SK-N-SH (cell line): ENCODE results near the gene CFAP100. TPM values are rescaled to one million over a fixed set of nuclear protein-coding genes. Genes with fewer than 3 reads are reported as not detected.

ENCODE experiments used
- CTCF ChIA-PET: fragments of 300-600, 350-600 bp; formaldehyde crosslinking; extraction: SDS; loops from one replicate; lab custom pipeline; 2021; lab: Yijun Ruan, JAX
- POLR2A ChIA-PET: fragments of 350-600 bp; sonication (Branson Sonifier 250); formaldehyde crosslinking; extraction: SDS; loops from one replicate; lab custom pipeline; 2020; ENCODE audit warnings: antibody characterized with exemption, inconsistent platforms; lab: Yijun Ruan, JAX
- DNase-seq: peaks from one replicate; pipeline ENCODE4 v3.0.0; 2012
- H2AFZ ChIP-seq: fragments of 200-600 bp; sonication (generic); 2 replicates; pipeline ENCODE4 v1.8.1; 2016; ENCODE audit warnings: antibody characterized with exemption, mild to moderate bottlenecking, low read depth
- H3F3A ChIP-seq: fragments of 200-600 bp; sonication (generic); replicated peaks from 2 replicates; pipeline ENCODE3; 2016; ENCODE audit warnings: antibody characterized with exemption, mild to moderate bottlenecking; ENCODE audit not compliant: insufficient read depth
- H3K27ac ChIP-seq, 2 experiments: fragments of 200-500 bp in 1 of 2; fragments of 200-600 bp in 1 of 2; sonication (Bioruptor generic) in 1 of 2; sonication (generic), shearing (Covaris generic) in 1 of 2; 2 replicates each; pipeline versions ENCODE4 v1.5.1 to v1.6.1; 2014 to 2016; ENCODE audit warnings: low read depth in 2 of 2, inconsistent platforms in 1 of 2, low read length in 1 of 2, mild to moderate bottlenecking in 1 of 2, mixed read lengths in 1 of 2
- H3K27me3 ChIP-seq: fragments of 200-600 bp; sonication (generic), shearing (Covaris generic); 2 replicates; pipeline ENCODE4 v1.6.1; 2016; ENCODE audit warnings: mixed run types; ENCODE audit not compliant: insufficient read depth
- H3K36me3 ChIP-seq, 2 experiments: fragments of 200-500 bp in 1 of 2; fragments of 200-600 bp in 1 of 2; sonication (Bioruptor generic) in 1 of 2; sonication (generic) in 1 of 2; replicated peaks in 1 of 2; 2 replicates each; pipeline versions ENCODE3 to v1.5.1; 2014 to 2016; ENCODE audit warnings: low read length in 1 of 2, mild to moderate bottlenecking in 1 of 2; ENCODE audit not compliant: insufficient read depth in 2 of 2, control insufficient read depth in 1 of 2
- H3K4me1 ChIP-seq, 2 experiments: fragments of 200-500 bp in 1 of 2; fragments of 200-600 bp in 1 of 2; sonication (Bioruptor generic) in 1 of 2; sonication (generic), shearing (Covaris generic) in 1 of 2; 2 replicates each; pipeline versions ENCODE4 v1.5.1 to v1.6.1; 2014 to 2016; ENCODE audit warnings: low read depth in 1 of 2, low read length in 1 of 2, mixed run types in 1 of 2; ENCODE audit not compliant: insufficient read depth in 2 of 2, control insufficient read depth in 1 of 2
- H3K4me2 ChIP-seq: fragments of 200-600 bp; sonication (generic), shearing (Covaris generic); 2 replicates; pipeline ENCODE4 v1.6.1; 2017; ENCODE audit warnings: mixed run types
- H3K4me3 ChIP-seq, 2 experiments: fragments of 200-500 bp in 1 of 2; fragments of 200-600 bp in 1 of 2; sonication (Bioruptor generic) in 1 of 2; sonication (generic), shearing (Covaris generic) in 1 of 2; 2 replicates each; pipeline versions ENCODE4 v1.5.1 to v1.8.1; 2014 to 2016; ENCODE audit warnings: low read depth in 2 of 2, inconsistent platforms in 1 of 2, low read length in 1 of 2, mild to moderate bottlenecking in 1 of 2, mixed read lengths in 1 of 2, moderate library complexity in 1 of 2
- H3K79me2 ChIP-seq: fragments of 200-600 bp; sonication (generic); 2 replicates; pipeline ENCODE4 v1.8.1; 2017; ENCODE audit warnings: mild to moderate bottlenecking; ENCODE audit not compliant: insufficient read depth
- H3K9ac ChIP-seq: fragments of 200-600 bp; sonication (generic); 2 replicates; pipeline ENCODE4 v1.6.1; 2017; ENCODE audit warnings: mixed run types
- H3K9me2 ChIP-seq: fragments of 200-600 bp; sonication (generic); 2 replicates; pipeline ENCODE4 v1.6.1; 2017; ENCODE audit warnings: mixed run types
- H3K9me3 ChIP-seq: fragments of 200-600 bp; sonication (generic); 2 replicates; pipeline ENCODE4 v1.6.1; 2017; ENCODE audit warnings: mixed run types, mild to moderate bottlenecking, moderate library complexity
- H4K20me1 ChIP-seq: fragments of 200-600 bp; sonication (generic); 2 replicates; pipeline ENCODE4 v1.6.1; 2017; ENCODE audit warnings: mild to moderate bottlenecking, mixed run types; ENCODE audit not compliant: insufficient read depth
- CHD2 ChIP-seq: fragments of 150-350 bp; IDR thresholded peaks from 2 replicates; pipeline ENCODE4 v1.6.1; 2018; ENCODE audit warnings: low read length; ENCODE audit not compliant: partially characterized antibody
- CTCF ChIP-seq: fragments of 200-600 bp; sonication (generic); IDR thresholded peaks from 2 replicates; pipeline ENCODE4 v1.6.1; 2017; ENCODE audit warnings: antibody characterized with exemption, mild to moderate bottlenecking, moderate library complexity
- EP300 ChIP-seq, 2 experiments: IDR thresholded peaks; 2 replicates each; pipeline versions ENCODE4 v1.4.0 to v1.6.1; 2012; ENCODE audit warnings: borderline replicate concordance in 1 of 2, low read depth in 1 of 2, low read length in 1 of 2
- EZH2phosphoT487 ChIP-seq: fragments of 200-600 bp; sonication (generic); IDR thresholded peaks from 2 replicates; pipeline ENCODE4 v1.6.1; 2017; ENCODE audit warnings: low read depth, mixed run types, mild to moderate bottlenecking, antibody characterized with exemption, moderate library complexity, borderline replicate concordance
- FOSL2 ChIP-seq: IDR thresholded peaks from 2 replicates; pipeline ENCODE4 v1.4.0; 2012; ENCODE audit warnings: low read depth, mild to moderate bottlenecking, moderate library complexity, borderline replicate concordance
- FOXJ3 ChIP-seq: sonication (generic); formaldehyde crosslinking; IDR thresholded peaks from 2 replicates; pipeline ENCODE4 v1.5.1; 2020; ENCODE audit warnings: mild to moderate bottlenecking, missing genetic modification reagents
- FOXM1 ChIP-seq: IDR thresholded peaks from 2 replicates; pipeline ENCODE4 v1.4.0; 2012; ENCODE audit warnings: low read depth, mild to moderate bottlenecking
- GATA2 ChIP-seq: sonication (generic); formaldehyde crosslinking; IDR thresholded peaks from 2 replicates; pipeline ENCODE4 v1.5.0; 2020; ENCODE audit warnings: mild to moderate bottlenecking, missing genetic modification reagents
- MXI1 ChIP-seq: IDR thresholded peaks from 2 replicates; pipeline ENCODE4 v1.6.1; 2012; ENCODE audit warnings: mild to moderate bottlenecking, low read depth, low read length, improper control_type of control experiment
- NRF1 ChIP-seq: IDR thresholded peaks from 2 replicates; pipeline ENCODE4 v1.6.1; 2012; ENCODE audit warnings: low read depth, mild to moderate bottlenecking, low read length
- POLR2AphosphoS5 ChIP-seq: IDR thresholded peaks from 2 replicates; pipeline ENCODE4 v1.6.1; 2012; ENCODE audit warnings: low read depth, low read length
- RAD21 ChIP-seq: IDR thresholded peaks from 2 replicates; pipeline ENCODE4 v1.6.1; 2012; ENCODE audit warnings: mild to moderate bottlenecking, low read length
- RCOR1 ChIP-seq: fragments of 150-350 bp; IDR thresholded peaks from 2 replicates; pipeline ENCODE4 v1.6.1; 2017; ENCODE audit warnings: antibody characterized with exemption, low read length
- RFX5 ChIP-seq: IDR thresholded peaks from 2 replicates; pipeline ENCODE4 v1.6.1; 2012; ENCODE audit warnings: mild to moderate bottlenecking, improper control_type of control experiment, low read length
- RXRA ChIP-seq: IDR thresholded peaks from 2 replicates; pipeline ENCODE4 v1.4.0; 2012; ENCODE audit warnings: low read depth, mild to moderate bottlenecking, borderline replicate concordance
- SIN3A ChIP-seq: IDR thresholded peaks from 2 replicates; pipeline ENCODE4 v1.6.1; 2012; ENCODE audit warnings: low read depth, mild to moderate bottlenecking, low read length, moderate library complexity, borderline replicate concordance
- SMC3 ChIP-seq: IDR thresholded peaks from 2 replicates; pipeline ENCODE4 v1.6.1; 2012; ENCODE audit warnings: low read depth, low read length, improper control_type of control experiment
- TAF1 ChIP-seq: IDR thresholded peaks from 2 replicates; pipeline ENCODE4 v1.6.1; 2012; ENCODE audit warnings: low read depth, mild to moderate bottlenecking, low read length, moderate library complexity, borderline replicate concordance
- TEAD4 ChIP-seq: IDR thresholded peaks from 2 replicates; pipeline ENCODE4 v1.4.0; 2012; ENCODE audit warnings: mild to moderate bottlenecking, borderline replicate concordance; ENCODE audit not compliant: insufficient read depth
- USF1 ChIP-seq: IDR thresholded peaks from 2 replicates; pipeline ENCODE4 v1.4.0; 2012; ENCODE audit warnings: low read depth, borderline replicate concordance
- WGBS: methylation state at CpG from one replicate; pipeline ENCODE4 v1.1.6; 2017; ENCODE audit warnings: low lambda C conversion rate; 5-methylcytosine and 5-hydroxymethylcytosine counted together
- polyA plus RNA-seq, 3 experiments: library from polyadenylated mRNA; depleted of rRNA; stranded (reverse); fragments of >200 nt; gene quantifications; 2 replicates each; pipeline ENCODE4 v1.2.3, GENCODE V29; 2012
- TF ChIP-seq, protein P1 (sequence below): IDR thresholded peaks from 2 replicates; pipeline ENCODE4 v1.4.0; 2012; ENCODE audit warnings: low read depth, borderline replicate concordance
- TF ChIP-seq, protein P2 (sequence below): fragments of 150-350 bp; IDR thresholded peaks from 2 replicates; pipeline ENCODE4 v1.6.1; 2016; ENCODE audit warnings: mild to moderate bottlenecking, low read depth, low read length

Gene CFAP100
- polyA plus RNA-seq, 1 of the 3 experiments (the other 2 are of a cell fraction), result not detected

DNA sequence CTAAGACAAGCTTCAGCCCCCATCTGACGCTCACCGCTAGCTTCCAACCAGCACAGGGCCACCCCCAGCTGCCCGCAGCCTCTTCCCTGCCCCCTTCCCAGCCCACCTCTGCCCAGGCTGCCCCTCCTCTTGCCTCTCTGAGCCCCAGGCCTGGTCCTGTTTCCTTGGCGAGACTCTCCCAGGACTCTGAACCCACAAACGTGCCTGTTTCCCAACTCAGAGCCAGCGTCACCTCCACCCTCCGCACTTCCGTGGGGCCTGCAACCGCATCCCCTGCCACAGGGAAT is 45.9 kb downstream of the CFAP100 start:
- TF ChIP-seq FOXM1 (no peak), EZH2phosphoT487 (no peak), SMC3 (no peak), NRF1 (no peak), POLR2AphosphoS5 (no peak), RAD21 (no peak), CTCF (no peak), TAF1 (no peak), CHD2 (no peak)
- TF ChIP-seq, protein P1, sequence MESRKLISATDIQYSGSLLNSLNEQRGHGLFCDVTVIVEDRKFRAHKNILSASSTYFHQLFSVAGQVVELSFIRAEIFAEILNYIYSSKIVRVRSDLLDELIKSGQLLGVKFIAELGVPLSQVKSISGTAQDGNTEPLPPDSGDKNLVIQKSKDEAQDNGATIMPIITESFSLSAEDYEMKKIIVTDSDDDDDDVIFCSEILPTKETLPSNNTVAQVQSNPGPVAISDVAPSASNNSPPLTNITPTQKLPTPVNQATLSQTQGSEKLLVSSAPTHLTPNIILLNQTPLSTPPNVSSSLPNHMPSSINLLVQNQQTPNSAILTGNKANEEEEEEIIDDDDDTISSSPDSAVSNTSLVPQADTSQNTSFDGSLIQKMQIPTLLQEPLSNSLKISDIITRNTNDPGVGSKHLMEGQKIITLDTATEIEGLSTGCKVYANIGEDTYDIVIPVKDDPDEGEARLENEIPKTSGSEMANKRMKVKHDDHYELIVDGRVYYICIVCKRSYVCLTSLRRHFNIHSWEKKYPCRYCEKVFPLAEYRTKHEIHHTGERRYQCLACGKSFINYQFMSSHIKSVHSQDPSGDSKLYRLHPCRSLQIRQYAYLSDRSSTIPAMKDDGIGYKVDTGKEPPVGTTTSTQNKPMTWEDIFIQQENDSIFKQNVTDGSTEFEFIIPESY, result no peak
- Histone ChIP-seq H3K4me2 (no peak overlapping the region), H3K4me1 (peaks cover 0 to 19% of the 10 kb centered on the region in 2 experiments; a peak in 1 of 4 replicates), H3K4me3 (no peak overlapping the region), H3K9me2 (no peaks in the 10 kb centered on the region), H2AFZ (no peak overlapping the region), H4K20me1 (no peaks in the 10 kb centered on the region), H3K9ac (no peak overlapping the region), H3K79me2 (no peaks in the 10 kb centered on the region), H3K27ac (no peak overlapping the region), H3K9me3 (no peaks in the 10 kb centered on the region), H3K36me3 (peaks cover 4 to 21% of the 10 kb centered on the region in 2 experiments), H3K27me3 (no peaks in the 10 kb centered on the region), H3F3A (no peaks in the 10 kb centered on the region)
- ChIA-PET POLR2A (no interaction called here), CTCF (no interaction called here)
- no peak for DNase-seq
- WGBS, result 98% methylated on average over 9 of the region's 9 CpGs

DNA sequence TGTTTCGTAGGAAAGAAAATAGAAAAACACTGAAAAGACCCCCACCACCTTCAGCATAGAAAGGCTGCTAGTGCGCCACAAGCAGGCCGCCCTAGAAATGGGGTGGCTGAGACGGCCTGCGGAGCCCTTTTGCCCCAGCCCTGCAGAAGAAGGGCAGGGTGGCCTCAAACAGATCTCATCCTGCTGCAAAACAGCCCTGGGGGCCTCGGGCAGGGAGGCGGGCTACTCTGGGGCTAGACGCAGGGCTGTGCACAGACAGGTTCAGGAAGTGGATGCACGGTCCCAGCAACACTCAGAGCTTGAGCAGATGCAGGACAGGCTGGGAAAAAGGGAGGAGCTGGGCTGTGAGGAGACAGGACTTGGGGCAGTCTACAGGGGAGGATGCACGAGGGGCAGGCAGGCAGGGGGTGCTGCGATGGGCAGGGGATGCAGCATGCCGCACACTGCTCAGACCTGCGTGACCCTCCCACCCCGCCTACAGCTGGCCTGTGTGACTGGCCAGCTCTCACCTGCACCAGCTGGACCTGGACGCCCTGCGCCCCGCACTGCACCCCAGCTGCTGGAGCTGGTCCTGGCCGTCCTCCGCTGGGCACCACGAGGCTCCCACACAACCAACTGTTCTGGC is 46.7 kb downstream of the CFAP100 start:
- no peak overlapping the region; a peak in 1 of 4 replicates for H3K27ac ChIP-seq
- peaks cover 4 to 21% of the 10 kb centered on the region in 2 experiments for H3K36me3 ChIP-seq
- H3K9ac ChIP-seq, result no peak overlapping the region
- no peaks in the 10 kb centered on the region for H3K79me2 ChIP-seq
- H3K4me2 ChIP-seq, result no peak overlapping the region
- no peak overlapping the region for H2AFZ ChIP-seq
- POLR2A ChIA-PET, result no interaction called here
- H3F3A ChIP-seq, result no peaks in the 10 kb centered on the region
- WGBS, result 87% methylated on average over 10 of the region's 20 CpGs
- H3K9me2 ChIP-seq, result no peaks in the 10 kb centered on the region
- peaks cover 0 to 19% of the 10 kb centered on the region in 2 experiments; a peak in 1 of 4 replicates for H3K4me1 ChIP-seq
- H3K4me3 ChIP-seq, result no peak overlapping the region
- CTCF ChIA-PET, result interaction anchor here (1.3 to 1.4 kb wide), 2 partner anchors 22 to 51 kb away, joined by 3 to 4 read pairs; no protein-coding TSS in a partner anchor
- no peak for DNase-seq
- H3K9me3 ChIP-seq, result no peaks in the 10 kb centered on the region
- H4K20me1 ChIP-seq, result no peaks in the 10 kb centered on the region
- H3K27me3 ChIP-seq, result no peaks in the 10 kb centered on the region
- no peak for TF ChIP-seq USF1
- TF ChIP-seq EP300 (IDR thresholded peaks at IDR 0.05; ENCODE audit: borderline replicate concordance in 1 of 2, low read depth in 1 of 2, low read length in 1 of 2), result no peak
- no peak for TF ChIP-seq CHD2
- no peak for TF ChIP-seq EZH2phosphoT487
- TF ChIP-seq, protein P2, sequence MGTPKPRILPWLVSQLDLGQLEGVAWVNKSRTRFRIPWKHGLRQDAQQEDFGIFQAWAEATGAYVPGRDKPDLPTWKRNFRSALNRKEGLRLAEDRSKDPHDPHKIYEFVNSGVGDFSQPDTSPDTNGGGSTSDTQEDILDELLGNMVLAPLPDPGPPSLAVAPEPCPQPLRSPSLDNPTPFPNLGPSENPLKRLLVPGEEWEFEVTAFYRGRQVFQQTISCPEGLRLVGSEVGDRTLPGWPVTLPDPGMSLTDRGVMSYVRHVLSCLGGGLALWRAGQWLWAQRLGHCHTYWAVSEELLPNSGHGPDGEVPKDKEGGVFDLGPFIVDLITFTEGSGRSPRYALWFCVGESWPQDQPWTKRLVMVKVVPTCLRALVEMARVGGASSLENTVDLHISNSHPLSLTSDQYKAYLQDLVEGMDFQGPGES, result no peak
- no peak for TF ChIP-seq MXI1
- no peak for TF ChIP-seq FOXJ3 (CRISPR knock-in tag)
- TF ChIP-seq SMC3, result no peak
- no peak for TF ChIP-seq GATA2
- TF ChIP-seq RCOR1, result no peak
- TF ChIP-seq TEAD4, result no peak
- no peak for TF ChIP-seq SIN3A
- TF ChIP-seq RFX5, result no peak
- TF ChIP-seq RXRA, result no peak
- no peak for TF ChIP-seq FOSL2
